MG63 (cell line): Measurements from ENCODE around the gene AP2A1. TPM values are rescaled to one million over a fixed set of nuclear protein-coding genes. Genes with fewer than 3 reads are reported as not detected.

Source experiments
- DNase-seq: peaks from one replicate; pipeline ENCODE4 v3.0.0-alpha.2; 2020
- H3K27me3 ChIP-seq: fragments of 250-450 bp; sonication (Bioruptor Pico); 2 replicates; pipeline ENCODE4 v1.5.1; 2020; ENCODE audit warnings: mild to moderate bottlenecking, moderate library complexity
- H3K36me3 ChIP-seq: fragments of 250-450 bp; sonication (Bioruptor Pico); 2 replicates; pipeline ENCODE4 v1.5.1; 2020; ENCODE audit warnings: mild to moderate bottlenecking, moderate library complexity
- H3K4me3 ChIP-seq: fragments of 250-450 bp; sonication (Bioruptor Pico); 2 replicates; pipeline ENCODE4 v1.5.1; 2020; ENCODE audit warnings: mild to moderate bottlenecking, moderate library complexity
- H3K9me3 ChIP-seq: fragments of 250-450 bp; sonication (Bioruptor Pico); 2 replicates; pipeline ENCODE4 v1.5.1; 2020; ENCODE audit warnings: mild to moderate bottlenecking, moderate library complexity
- total RNA-seq: library from RNA; depleted of rRNA; stranded (reverse); fragments of >200 nt; shearing (Covaris generic); gene quantifications from 2 replicates; pipeline ENCODE4 v1.2.3, GENCODE V29; 2014; ENCODE audit warnings: low replicate concordance

Gene AP2A1
- total RNA-seq, 1 experiment from 2014 or later: 115 TPM

- Histone ChIP-seq H3K36me3 (no peaks in the 10 kb centered on the region), H3K4me3 (no peak overlapping the region), H3K9me3 (peaks cover 5% of the 10 kb centered on the region; the same call in 1 of the 2 replicates), H3K27me3 (no peaks in the 10 kb centered on the region)
- DNase-seq: peak; percentile 38
Measured at GRCh38 chr19:49758292-49758691, 8.5 kb upstream of the AP2A1 start.

- no peak for DNase-seq
- Histone ChIP-seq H3K36me3 (no peaks in the 10 kb centered on the region), H3K4me3 (no peak overlapping the region), H3K27me3 (no peaks in the 10 kb centered on the region), H3K9me3 (peaks cover 3% of the 10 kb centered on the region; the same call in 1 of the 2 replicates)
Measured at GRCh38 chr19:49761249-49761624, 5.6 kb upstream of the AP2A1 start.

GRCh38 chr19:49761625-49762311 lies 5.0 kb upstream of the AP2A1 start:
- Histone ChIP-seq H3K4me3 (no peak overlapping the region), H3K9me3 (peaks cover 2% of the 10 kb centered on the region; the same call in 1 of the 2 replicates), H3K36me3 (no peaks in the 10 kb centered on the region), H3K27me3 (no peaks in the 10 kb centered on the region)
- DNase-seq: no peak

GRCh38 chr19:49763230-49763629 lies 3.6 kb upstream of the AP2A1 start, which contains the start of gene TSKS:
Gene TSKS, minus strand, starts transcription at chr19:49763306. Its CDS starts 59 bp downstream, at chr19:49763247.
- no peaks in the 10 kb centered on the region for H3K27me3 ChIP-seq
- no peaks in the 10 kb centered on the region for H3K36me3 ChIP-seq
- DNase-seq: no peak
- H3K9me3 ChIP-seq: no peaks in the 10 kb centered on the region
- no peak within 1 kb of the TSS for H3K4me3 ChIP-seq

GRCh38 chr19:49764341-49764740 lies 2.5 kb upstream of the AP2A1 start:
- DNase-seq: no peak
- peaks cover 10% of the 10 kb centered on the region for H3K36me3 ChIP-seq
- H3K9me3 ChIP-seq: no peaks in the 10 kb centered on the region

GRCh38 chr19:49766007-49766929 lies 533 bp upstream of the AP2A1 start:
- DNase-seq: peak; percentile 100
- Histone ChIP-seq H3K4me3 (peak overlapping the region; percentile 42), H3K9me3 (no peaks in the 10 kb centered on the region), H3K27me3 (no peaks in the 10 kb centered on the region), H3K36me3 (peaks cover 19% of the 10 kb centered on the region)

More at GRCh38 chr19:49764341-49764740, 2.5 kb upstream of the AP2A1 start:
- Histone ChIP-seq H3K4me3 (no peak overlapping the region), H3K27me3 (no peaks in the 10 kb centered on the region)

- no peak for DNase-seq
- Histone ChIP-seq H3K27me3 (no peaks in the 10 kb centered on the region), H3K9me3 (no peaks in the 10 kb centered on the region), H3K4me3 (peak overlapping the region; percentile 98), H3K36me3 (peaks cover 23% of the 10 kb centered on the region)
Measured at GRCh38 chr19:49767381-49767780, 580 bp downstream of the AP2A1 start.

GRCh38 chr19:49767967-49768581 lies 1.3 kb downstream of the AP2A1 start:
- Histone ChIP-seq H3K36me3 (peaks cover 23% of the 10 kb centered on the region), H3K27me3 (no peaks in the 10 kb centered on the region), H3K9me3 (no peaks in the 10 kb centered on the region), H3K4me3 (peak overlapping the region; percentile 98)
- no peak for DNase-seq

GRCh38 chr19:49770529-49770928 lies 3.7 kb downstream of the AP2A1 start:
- H3K27me3 ChIP-seq: no peaks in the 10 kb centered on the region
- peaks cover 36% of the 10 kb centered on the region for H3K36me3 ChIP-seq
- H3K9me3 ChIP-seq: no peaks in the 10 kb centered on the region
- no peak overlapping the region for H3K4me3 ChIP-seq
- DNase-seq: no peak

GRCh38 chr19:49771674-49772139 lies 4.9 kb downstream of the AP2A1 start:
- H3K9me3 ChIP-seq: no peaks in the 10 kb centered on the region
- no peak overlapping the region for H3K4me3 ChIP-seq
- H3K36me3 ChIP-seq: peaks cover 42% of the 10 kb centered on the region

GRCh38 chr19:49772850-49773432 lies 6.1 kb downstream of the AP2A1 start:
- H3K4me3 ChIP-seq: no peak overlapping the region
- DNase-seq: no peak
- peaks cover 43% of the 10 kb centered on the region for H3K36me3 ChIP-seq
- H3K9me3 ChIP-seq: no peaks in the 10 kb centered on the region
- H3K27me3 ChIP-seq: no peaks in the 10 kb centered on the region

More at GRCh38 chr19:49771674-49772139, 4.9 kb downstream of the AP2A1 start:
- H3K27me3 ChIP-seq: no peaks in the 10 kb centered on the region
- no peak for DNase-seq

GRCh38 chr19:49773663-49774350 lies 7.0 kb downstream of the AP2A1 start:
- no peak overlapping the region for H3K4me3 ChIP-seq
- no peaks in the 10 kb centered on the region for H3K27me3 ChIP-seq
- H3K9me3 ChIP-seq: no peaks in the 10 kb centered on the region
- DNase-seq: no peak
- peaks cover 42% of the 10 kb centered on the region for H3K36me3 ChIP-seq

- DNase-seq: no peak
- Histone ChIP-seq H3K4me3 (no peak overlapping the region), H3K36me3 (peaks cover 36% of the 10 kb centered on the region), H3K27me3 (no peaks in the 10 kb centered on the region), H3K9me3 (no peaks in the 10 kb centered on the region)
Measured at GRCh38 chr19:49774969-49775368, 8.2 kb downstream of the AP2A1 start.

- DNase-seq: no peak
- peaks cover 32% of the 10 kb centered on the region for H3K36me3 ChIP-seq
- H3K9me3 ChIP-seq: no peaks in the 10 kb centered on the region
- no peaks in the 10 kb centered on the region for H3K27me3 ChIP-seq
- no peak overlapping the region for H3K4me3 ChIP-seq
Measured at GRCh38 chr19:49775742-49776370, 9.1 kb downstream of the AP2A1 start.

GRCh38 chr19:49776371-49776764 lies 9.6 kb downstream of the AP2A1 start:
- Histone ChIP-seq H3K4me3 (no peak overlapping the region), H3K36me3 (peaks cover 32% of the 10 kb centered on the region), H3K27me3 (no peaks in the 10 kb centered on the region), H3K9me3 (no peaks in the 10 kb centered on the region)
- no peak for DNase-seq
